Measurements from ENCODE around the gene LRRC23.

- TF ChIP-seq MXI1 (conservative IDR thresholded peaks at IDR 0.05; ENCODE audit: poor library complexity, severe bottlenecking) (no peak), CTCF (IDR thresholded peaks at IDR 0.05; ENCODE audit: poor library complexity, severe bottlenecking) (no peak), RAD21 (conservative IDR thresholded peaks at IDR 0.05) (no peak), EP300 (conservative IDR thresholded peaks at IDR 0.05; ENCODE audit: poor library complexity, severe bottlenecking) (no peak), SMC3 (conservative IDR thresholded peaks at IDR 0.05; ENCODE audit: poor library complexity) (no peak)
- TF ChIP-seq, protein P1, sequence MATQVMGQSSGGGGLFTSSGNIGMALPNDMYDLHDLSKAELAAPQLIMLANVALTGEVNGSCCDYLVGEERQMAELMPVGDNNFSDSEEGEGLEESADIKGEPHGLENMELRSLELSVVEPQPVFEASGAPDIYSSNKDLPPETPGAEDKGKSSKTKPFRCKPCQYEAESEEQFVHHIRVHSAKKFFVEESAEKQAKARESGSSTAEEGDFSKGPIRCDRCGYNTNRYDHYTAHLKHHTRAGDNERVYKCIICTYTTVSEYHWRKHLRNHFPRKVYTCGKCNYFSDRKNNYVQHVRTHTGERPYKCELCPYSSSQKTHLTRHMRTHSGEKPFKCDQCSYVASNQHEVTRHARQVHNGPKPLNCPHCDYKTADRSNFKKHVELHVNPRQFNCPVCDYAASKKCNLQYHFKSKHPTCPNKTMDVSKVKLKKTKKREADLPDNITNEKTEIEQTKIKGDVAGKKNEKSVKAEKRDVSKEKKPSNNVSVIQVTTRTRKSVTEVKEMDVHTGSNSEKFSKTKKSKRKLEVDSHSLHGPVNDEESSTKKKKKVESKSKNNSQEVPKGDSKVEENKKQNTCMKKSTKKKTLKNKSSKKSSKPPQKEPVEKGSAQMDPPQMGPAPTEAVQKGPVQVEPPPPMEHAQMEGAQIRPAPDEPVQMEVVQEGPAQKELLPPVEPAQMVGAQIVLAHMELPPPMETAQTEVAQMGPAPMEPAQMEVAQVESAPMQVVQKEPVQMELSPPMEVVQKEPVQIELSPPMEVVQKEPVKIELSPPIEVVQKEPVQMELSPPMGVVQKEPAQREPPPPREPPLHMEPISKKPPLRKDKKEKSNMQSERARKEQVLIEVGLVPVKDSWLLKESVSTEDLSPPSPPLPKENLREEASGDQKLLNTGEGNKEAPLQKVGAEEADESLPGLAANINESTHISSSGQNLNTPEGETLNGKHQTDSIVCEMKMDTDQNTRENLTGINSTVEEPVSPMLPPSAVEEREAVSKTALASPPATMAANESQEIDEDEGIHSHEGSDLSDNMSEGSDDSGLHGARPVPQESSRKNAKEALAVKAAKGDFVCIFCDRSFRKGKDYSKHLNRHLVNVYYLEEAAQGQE (IDR thresholded peaks at IDR 0.05; ENCODE audit: borderline replicate concordance): no peak
These were observed 31.6 kb downstream of the LRRC23 start for GRCh38 chr12:6936194-6936635.

Measured in neural cell (in vitro differentiated cells).